K562 (cell line): ENCODE data around the gene VMP1. TPM values are rescaled to one million over a fixed set of nuclear protein-coding genes. Genes with fewer than 3 reads are reported as not detected.

Experiments
- CXXC5 ChIP-seq: fragments of 250-450 bp; sonication (Bioruptor Pico); IDR thresholded peaks from 2 replicates; pipeline ENCODE4 v1.8.0; 2022; ENCODE audit warnings: inconsistent platforms, mild to moderate bottlenecking, moderate library complexity
- ETV6 ChIP-seq, 3 experiments: fragments of 150-350 bp in 1 of 3; sonication (generic) in 1 of 3; formaldehyde crosslinking in 1 of 3; IDR thresholded peaks; 2 replicates each; pipeline versions ENCODE4 v1.6.1 to v1.8.0; 2014 to 2022; ENCODE audit warnings: borderline replicate concordance in 2 of 3, low read depth in 2 of 3, antibody characterized with exemption in 1 of 3, low read length in 1 of 3, mild to moderate bottlenecking in 1 of 3, missing genetic modification reagents in 1 of 3
- KDM1A ChIP-seq, 2 experiments: fragments of 450-650 bp; IDR thresholded peaks; 2 replicates each; pipeline ENCODE4 v1.6.1; 2016; ENCODE audit warnings: mild to moderate bottlenecking in 2 of 2
- MBD2 ChIP-seq: sonication (generic); IDR thresholded peaks from 2 replicates; pipeline ENCODE4 v1.6.1; 2016; ENCODE audit warnings: low read depth, borderline replicate concordance
- NFE2L1 ChIP-seq: fragments of 450-650 bp; IDR thresholded peaks from 2 replicates; pipeline ENCODE4 v1.6.1; 2016; ENCODE audit warnings: missing genetic modification characterization, low read depth, mild to moderate bottlenecking, missing compliant biosample characterization, moderate library complexity, borderline replicate concordance
- RHOXF2B ChIP-seq: fragments of 250-450 bp; sonication (Bioruptor Pico); conservative IDR thresholded peaks from 2 replicates; pipeline ENCODE4 v1.5.1; 2021
- SMAD1 ChIP-seq: fragments of 150-350 bp; IDR thresholded peaks from 2 replicates; pipeline ENCODE4 v1.6.1; 2014; ENCODE audit warnings: low read length, low read depth; ENCODE audit not compliant: partially characterized antibody
- TCFL5 ChIP-seq: fragments of 250-450 bp; sonication (Bioruptor Pico); conservative IDR thresholded peaks from 2 replicates; pipeline ENCODE4 v1.6.1; 2021; ENCODE audit warnings: mild to moderate bottlenecking, moderate library complexity, matching md5 sums
- ZNF121 ChIP-seq: sonication (generic); formaldehyde crosslinking; conservative IDR thresholded peaks from 2 replicates; pipeline ENCODE4 v1.8.0; 2022; ENCODE audit warnings: missing genetic modification reagents
- ZNF263 ChIP-seq: sonication (generic); formaldehyde crosslinking; IDR thresholded peaks from 2 replicates; pipeline ENCODE4 v1.8.0; 2022; ENCODE audit warnings: mild to moderate bottlenecking, missing genetic modification reagents, borderline replicate concordance
- polyA plus RNA-seq, 8 experiments: library from polyadenylated mRNA; depleted of rRNA in 4 of 8; stranded (reverse) in 5 of 8; unstranded in 3 of 8; fragments of >200 nt; fragmentation: Nextera tagmentation in 2 of 8; fragmentation: Illumina TruSeq in 1 of 8; extraction: Ambion mirVana in 2 of 8; extraction: Trizol in 1 of 8; gene quantifications; 2 replicates each; pipeline versions ENCODE4 v1.2.1 to v1.2.3, GENCODE V29; 2011 to 2014; ENCODE audit warnings: inconsistent platforms in 1 of 8, missing spikeins in 1 of 8
- total RNA-seq, 7 experiments: library from RNA; depleted of rRNA in 6 of 7; stranded (reverse); fragments of >200 nt in 6 of 7; fragmentation: Illumina TruSeq in 2 of 7; extraction: Trizol in 2 of 7; gene quantifications; 2 replicates each; pipeline versions ENCODE4 v1.2.1 to v1.2.3, GENCODE V29; 2011 to 2021; ENCODE audit warnings: low replicate concordance in 1 of 7
- TF ChIP-seq, protein P1 (sequence below), 3 experiments: fragments of 200-800 bp in 1 of 3; fragments of 250-450 bp in 1 of 3; fragments of 450-650 bp in 1 of 3; sonication (Bioruptor Pico) in 1 of 3; sonication (Bioruptor generic) in 1 of 3; formaldehyde crosslinking in 1 of 3; IDR thresholded peaks; 2 replicates each; pipeline versions ENCODE4 v1.6.1 to v1.8.0; 2016 to 2022; ENCODE audit warnings: mild to moderate bottlenecking in 2 of 3, missing genetic modification characterization in 2 of 3, missing compliant biosample characterization in 1 of 3, moderate library complexity in 1 of 3
- TF ChIP-seq, protein P2 (sequence below): fragments of 200-800 bp; sonication (Bioruptor generic); IDR thresholded peaks from 2 replicates; pipeline ENCODE4 v1.6.1; 2017; ENCODE audit warnings: missing genetic modification characterization, missing compliant biosample characterization
- TF ChIP-seq, protein P3 (sequence below): fragments of 250-450 bp; sonication (Bioruptor Pico); IDR thresholded peaks from 2 replicates; pipeline ENCODE4 v1.8.0; 2021; ENCODE audit warnings: borderline replicate concordance, mild to moderate bottlenecking, moderate library complexity; ENCODE audit not compliant: poor library complexity, severe bottlenecking
- TF ChIP-seq, protein P4 (sequence below): fragments of 450-650 bp; IDR thresholded peaks from 2 replicates; pipeline ENCODE4 v1.6.1; 2016; ENCODE audit warnings: low read depth, mild to moderate bottlenecking, moderate library complexity
- TF ChIP-seq, protein P5 (sequence below), 2 experiments: fragments of 450-650 bp in 1 of 2; IDR thresholded peaks; 2 replicates each; pipeline ENCODE4 v1.6.1; 2011 to 2017; ENCODE audit warnings: low read depth in 2 of 2, antibody characterized with exemption in 1 of 2, borderline replicate concordance in 1 of 2, low read length in 1 of 2, mild to moderate bottlenecking in 1 of 2, mixed read lengths in 1 of 2; ENCODE audit not compliant: control insufficient read depth in 1 of 2

VMP1 gene
- total and polyA plus RNA-seq, 9 of the 15 experiments (the other 6 are each of a cell fraction or from before 2014, with no cell fraction given), result 123 to 304 (median 151) TPM

DNA sequence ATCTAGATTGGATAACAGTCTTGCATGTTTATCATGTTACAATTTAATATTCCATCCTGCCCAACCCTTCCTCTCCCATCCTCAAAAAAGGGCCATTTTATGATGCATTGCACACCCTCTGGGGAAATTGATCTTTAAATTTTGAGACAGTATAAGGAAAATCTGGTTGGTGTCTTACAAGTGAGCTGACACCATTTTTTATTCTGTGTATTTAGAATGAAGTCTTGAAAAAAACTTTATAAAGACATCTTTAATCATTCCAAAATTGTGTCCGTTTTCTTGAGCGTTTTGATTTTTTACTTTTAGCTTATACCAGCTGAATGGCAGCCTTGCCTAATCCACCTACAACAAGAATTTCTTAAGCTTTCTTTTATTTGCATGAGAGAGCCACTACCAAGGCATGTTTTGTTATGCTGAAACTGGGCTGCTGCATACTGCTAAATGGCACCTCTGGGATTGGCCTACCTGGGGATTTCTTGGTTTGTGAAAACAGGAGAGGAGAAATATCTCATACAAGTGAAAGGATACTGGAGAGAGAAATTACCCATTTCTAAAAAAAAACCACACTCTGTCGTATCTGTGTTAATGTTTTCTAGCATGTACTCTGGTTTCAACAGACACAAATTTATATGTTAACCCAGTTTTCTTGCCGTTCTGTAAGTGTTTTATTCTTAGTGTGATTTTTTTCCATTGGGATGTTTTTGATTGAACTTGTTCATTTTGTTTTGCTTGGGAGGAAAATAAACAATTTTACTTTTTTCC, 133.1 kb downstream of the VMP1 start (continued):
- TF ChIP-seq, protein P1, sequence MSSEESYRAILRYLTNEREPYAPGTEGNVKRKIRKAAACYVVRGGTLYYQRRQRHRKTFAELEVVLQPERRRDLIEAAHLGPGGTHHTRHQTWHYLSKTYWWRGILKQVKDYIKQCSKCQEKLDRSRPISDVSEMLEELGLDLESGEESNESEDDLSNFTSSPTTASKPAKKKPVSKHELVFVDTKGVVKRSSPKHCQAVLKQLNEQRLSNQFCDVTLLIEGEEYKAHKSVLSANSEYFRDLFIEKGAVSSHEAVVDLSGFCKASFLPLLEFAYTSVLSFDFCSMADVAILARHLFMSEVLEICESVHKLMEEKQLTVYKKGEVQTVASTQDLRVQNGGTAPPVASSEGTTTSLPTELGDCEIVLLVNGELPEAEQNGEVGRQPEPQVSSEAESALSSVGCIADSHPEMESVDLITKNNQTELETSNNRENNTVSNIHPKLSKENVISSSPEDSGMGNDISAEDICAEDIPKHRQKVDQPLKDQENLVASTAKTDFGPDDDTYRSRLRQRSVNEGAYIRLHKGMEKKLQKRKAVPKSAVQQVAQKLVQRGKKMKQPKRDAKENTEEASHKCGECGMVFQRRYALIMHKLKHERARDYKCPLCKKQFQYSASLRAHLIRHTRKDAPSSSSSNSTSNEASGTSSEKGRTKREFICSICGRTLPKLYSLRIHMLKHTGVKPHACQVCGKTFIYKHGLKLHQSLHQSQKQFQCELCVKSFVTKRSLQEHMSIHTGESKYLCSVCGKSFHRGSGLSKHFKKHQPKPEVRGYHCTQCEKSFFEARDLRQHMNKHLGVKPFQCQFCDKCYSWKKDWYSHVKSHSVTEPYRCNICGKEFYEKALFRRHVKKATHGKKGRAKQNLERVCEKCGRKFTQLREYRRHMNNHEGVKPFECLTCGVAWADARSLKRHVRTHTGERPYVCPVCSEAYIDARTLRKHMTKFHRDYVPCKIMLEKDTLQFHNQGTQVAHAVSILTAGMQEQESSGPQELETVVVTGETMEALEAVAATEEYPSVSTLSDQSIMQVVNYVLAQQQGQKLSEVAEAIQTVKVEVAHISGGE (CRISPR knock-in tag; IDR thresholded peaks at IDR 0.05), result peak in 2 of 3 experiments; percentile 35 to 48; a peak in 1 of 6 replicates
- TF ChIP-seq ETV6 (IDR thresholded peaks at IDR 0.05; ENCODE audit: borderline replicate concordance in 1 of 2, low read depth in 2 of 2, low read length in 1 of 2), result 0 out of 4 replicates have a peak, but pooled peaks of 1 of the 2 experiments have one; percentile 22
- TF ChIP-seq ETV6 (CRISPR knock-in tag; IDR thresholded peaks at IDR 0.05; ENCODE audit: borderline replicate concordance), result no peak
- TF ChIP-seq, protein P2, sequence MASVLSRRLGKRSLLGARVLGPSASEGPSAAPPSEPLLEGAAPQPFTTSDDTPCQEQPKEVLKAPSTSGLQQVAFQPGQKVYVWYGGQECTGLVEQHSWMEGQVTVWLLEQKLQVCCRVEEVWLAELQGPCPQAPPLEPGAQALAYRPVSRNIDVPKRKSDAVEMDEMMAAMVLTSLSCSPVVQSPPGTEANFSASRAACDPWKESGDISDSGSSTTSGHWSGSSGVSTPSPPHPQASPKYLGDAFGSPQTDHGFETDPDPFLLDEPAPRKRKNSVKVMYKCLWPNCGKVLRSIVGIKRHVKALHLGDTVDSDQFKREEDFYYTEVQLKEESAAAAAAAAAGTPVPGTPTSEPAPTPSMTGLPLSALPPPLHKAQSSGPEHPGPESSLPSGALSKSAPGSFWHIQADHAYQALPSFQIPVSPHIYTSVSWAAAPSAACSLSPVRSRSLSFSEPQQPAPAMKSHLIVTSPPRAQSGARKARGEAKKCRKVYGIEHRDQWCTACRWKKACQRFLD, result no peak
- TF ChIP-seq NFE2L1 (tag), result no peak
- no peak for TF ChIP-seq ZNF263
- TF ChIP-seq ZNF121 (CRISPR knock-in tag), result no peak
- TF ChIP-seq MBD2, result no peak
- TF ChIP-seq KDM1A (IDR thresholded peaks at IDR 0.05), result no peak
- no peak for TF ChIP-seq RHOXF2B (CRISPR knock-in tag)
- TF ChIP-seq TCFL5 (CRISPR knock-in tag), result no peak
- TF ChIP-seq SMAD1, result peak; percentile 25
- TF ChIP-seq, protein P3, sequence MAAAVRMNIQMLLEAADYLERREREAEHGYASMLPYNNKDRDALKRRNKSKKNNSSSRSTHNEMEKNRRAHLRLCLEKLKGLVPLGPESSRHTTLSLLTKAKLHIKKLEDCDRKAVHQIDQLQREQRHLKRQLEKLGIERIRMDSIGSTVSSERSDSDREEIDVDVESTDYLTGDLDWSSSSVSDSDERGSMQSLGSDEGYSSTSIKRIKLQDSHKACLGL (CRISPR knock-in tag), result no peak
- TF ChIP-seq CXXC5 (CRISPR knock-in tag), result no peak
- TF ChIP-seq, protein P4, sequence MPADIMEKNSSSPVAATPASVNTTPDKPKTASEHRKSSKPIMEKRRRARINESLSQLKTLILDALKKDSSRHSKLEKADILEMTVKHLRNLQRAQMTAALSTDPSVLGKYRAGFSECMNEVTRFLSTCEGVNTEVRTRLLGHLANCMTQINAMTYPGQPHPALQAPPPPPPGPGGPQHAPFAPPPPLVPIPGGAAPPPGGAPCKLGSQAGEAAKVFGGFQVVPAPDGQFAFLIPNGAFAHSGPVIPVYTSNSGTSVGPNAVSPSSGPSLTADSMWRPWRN, result no peak
- TF ChIP-seq, protein P5, sequence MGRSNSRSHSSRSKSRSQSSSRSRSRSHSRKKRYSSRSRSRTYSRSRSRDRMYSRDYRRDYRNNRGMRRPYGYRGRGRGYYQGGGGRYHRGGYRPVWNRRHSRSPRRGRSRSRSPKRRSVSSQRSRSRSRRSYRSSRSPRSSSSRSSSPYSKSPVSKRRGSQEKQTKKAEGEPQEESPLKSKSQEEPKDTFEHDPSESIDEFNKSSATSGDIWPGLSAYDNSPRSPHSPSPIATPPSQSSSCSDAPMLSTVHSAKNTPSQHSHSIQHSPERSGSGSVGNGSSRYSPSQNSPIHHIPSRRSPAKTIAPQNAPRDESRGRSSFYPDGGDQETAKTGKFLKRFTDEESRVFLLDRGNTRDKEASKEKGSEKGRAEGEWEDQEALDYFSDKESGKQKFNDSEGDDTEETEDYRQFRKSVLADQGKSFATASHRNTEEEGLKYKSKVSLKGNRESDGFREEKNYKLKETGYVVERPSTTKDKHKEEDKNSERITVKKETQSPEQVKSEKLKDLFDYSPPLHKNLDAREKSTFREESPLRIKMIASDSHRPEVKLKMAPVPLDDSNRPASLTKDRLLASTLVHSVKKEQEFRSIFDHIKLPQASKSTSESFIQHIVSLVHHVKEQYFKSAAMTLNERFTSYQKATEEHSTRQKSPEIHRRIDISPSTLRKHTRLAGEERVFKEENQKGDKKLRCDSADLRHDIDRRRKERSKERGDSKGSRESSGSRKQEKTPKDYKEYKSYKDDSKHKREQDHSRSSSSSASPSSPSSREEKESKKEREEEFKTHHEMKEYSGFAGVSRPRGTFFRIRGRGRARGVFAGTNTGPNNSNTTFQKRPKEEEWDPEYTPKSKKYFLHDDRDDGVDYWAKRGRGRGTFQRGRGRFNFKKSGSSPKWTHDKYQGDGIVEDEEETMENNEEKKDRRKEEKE (IDR thresholded peaks at IDR 0.05; ENCODE audit: borderline replicate concordance in 1 of 2, control insufficient read depth in 1 of 2, low read depth in 2 of 2, low read length in 1 of 2), result peak in 1 of 2 experiments; percentile 50; a peak in 3 of 4 replicates
